Activated T-helper 1 cell treated with anti-CD3 and anti-CD28 coated beads, Interleukin-12 subunit alpha, Interleukin-12 subunit beta, Interleukin-2, Interleukin-4 antibody, amounts not matched to agents 30 ng/mL and 10 ng/mL and 1 ng/mL, durations not matched to agents 14 hours and 24 hours and 36 hours (primary cell): Measurements from ENCODE around the gene OR5C1. TPM values are rescaled to one million over a fixed set of nuclear protein-coding genes. Genes with fewer than 3 reads are reported as not detected.

Experiments used
- total RNA-seq: library from RNA; stranded (reverse); gene quantifications from 2 replicates; pipeline ENCODE4 v1.2.3, GENCODE V29; 2022

Gene OR5C1
- total RNA-seq, 1 donor from 2014 or later: not detected

Other genes with a start within 250 kb of the OR5C1 start
- gene OR1N2, start 235.8 kb upstream of the OR5C1 start, total RNA-seq: not detected in 2 replicates
- not detected in 2 replicates for gene OR1L8, start 205.5 kb upstream of the OR5C1 start, total RNA-seq
- gene OR1Q1, start 174.2 kb upstream of the OR5C1 start, total RNA-seq: not detected in 2 replicates
- gene OR1B1, start 131.3 kb upstream of the OR5C1 start, total RNA-seq: not detected in 2 replicates
- gene OR1L1, start 127.2 kb upstream of the OR5C1 start, total RNA-seq: not detected in 2 replicates
- gene OR1L3, start 113.8 kb upstream of the OR5C1 start, total RNA-seq: not detected in 2 replicates
- gene OR1L4, start 64.9 kb upstream of the OR5C1 start, total RNA-seq: not detected in 2 replicates
- gene OR1L6, start 46.6 kb upstream of the OR5C1 start, total RNA-seq: not detected in 2 replicates
- gene OR1K1, start 11.2 kb downstream of the OR5C1 start, total RNA-seq: not detected in 2 replicates
- gene PDCL, start 39.7 kb downstream of the OR5C1 start, total RNA-seq: 19.3 and 20.4 TPM in 2 replicates
- gene RC3H2, start 116.4 kb downstream of the OR5C1 start, total RNA-seq: 39.8 and 49.3 TPM in 2 replicates
- gene ZBTB6, start 124.4 kb downstream of the OR5C1 start, total RNA-seq: 12.1 and 12.6 TPM in 2 replicates
- gene ZBTB26, start 142.6 kb downstream of the OR5C1 start, total RNA-seq: 8.3 and 9.9 TPM in 2 replicates
- 26.6 and 30.2 TPM in 2 replicates for gene RABGAP1, start 152.1 kb downstream of the OR5C1 start, total RNA-seq
- 0.54 and 0.88 TPM in 2 replicates for gene GPR21, start 244.7 kb downstream of the OR5C1 start, total RNA-seq